ENCODE measurements around the gene LRP2. TPM values are rescaled to one million over a fixed set of nuclear protein-coding genes. Genes with fewer than 3 reads are reported as not detected.

The LRP2 gene
- total RNA-seq, 1 experiment from 2014 or later, result 0.59 TPM

- peaks cover 17% of the 10 kb centered on the region for H3K4me1 Mint-ChIP-seq
- no peaks in the 10 kb centered on the region; the same call in 1 of the 2 replicates for H3K27me3 Mint-ChIP-seq (ENCODE audit: low read depth)
- POLR2A ChIA-PET, result no interaction called here
- CTCF ChIA-PET, result interaction anchor here (0.6 kb wide), 1 partner anchor 500 kb away, joined by 3 read pairs; no protein-coding TSS in a partner anchor
- no peak overlapping the region for H3K27ac Mint-ChIP-seq
- no peak overlapping the region for H3K4me3 Mint-ChIP-seq
- ATAC-seq (no peak), DNase-seq (ENCODE audit: low spot score) (no peak)
- no peaks in the 10 kb centered on the region for H3K36me3 Mint-ChIP-seq
- H3K9me3 Mint-ChIP-seq, result peaks cover 14% of the 10 kb centered on the region; the same call in 1 of the 2 replicates
- TF ChIP-seq MYBL2 (CRISPR knock-in tag; IDR thresholded peaks at IDR 0.05) (no peak), RORB (CRISPR knock-in tag; IDR thresholded peaks at IDR 0.05) (no peak), JAZF1 (CRISPR knock-in tag; IDR thresholded peaks at IDR 0.05) (no peak), FOXK1 (CRISPR knock-in tag; IDR thresholded peaks at IDR 0.05) (no peak), NFE2L1 (CRISPR knock-in tag; IDR thresholded peaks at IDR 0.05) (no peak), ERG (CRISPR knock-in tag; IDR thresholded peaks at IDR 0.05) (no peak), AFF4 (CRISPR knock-in tag; IDR thresholded peaks at IDR 0.05; ENCODE audit: borderline replicate concordance) (no peak), SMAD4 (CRISPR knock-in tag; IDR thresholded peaks at IDR 0.05) (no peak), ZNF317 (CRISPR knock-in tag; IDR thresholded peaks at IDR 0.05; ENCODE audit: borderline replicate concordance, low read depth) (no peak), ZMAT4 (CRISPR knock-in tag; IDR thresholded peaks at IDR 0.05) (no peak), ATF2 (CRISPR knock-in tag; IDR thresholded peaks at IDR 0.05; ENCODE audit: borderline replicate concordance, low read depth) (no peak), IRF2 (CRISPR knock-in tag; IDR thresholded peaks at IDR 0.05; ENCODE audit: borderline replicate concordance, low read depth) (no peak), NFATC4 (CRISPR knock-in tag; IDR thresholded peaks at IDR 0.05) (no peak), TCF7 (CRISPR knock-in tag; IDR thresholded peaks at IDR 0.05; ENCODE audit: low read depth) (no peak)
Observed at GRCh38 chr2:169303579-169304305, 58.6 kb downstream of the LRP2 start.

GRCh38 chr2:169302364-169302763 is 60.0 kb downstream of the LRP2 start:
- CTCF ChIA-PET, result no interaction called here
- no peak overlapping the region for H3K4me3 Mint-ChIP-seq
- POLR2A ChIA-PET, result interaction anchor here (1.1 kb wide), 1 partner anchor 12 kb away, joined by 3 read pairs; no protein-coding TSS in a partner anchor
- peaks cover 17% of the 10 kb centered on the region for H3K4me1 Mint-ChIP-seq
- H3K27ac Mint-ChIP-seq, result no peak overlapping the region
- H3K27me3 Mint-ChIP-seq (ENCODE audit: low read depth), result no peaks in the 10 kb centered on the region
- peaks cover 7% of the 10 kb centered on the region; the same call in 1 of the 2 replicates for H3K9me3 Mint-ChIP-seq
- ATAC-seq (no peak), DNase-seq (ENCODE audit: low spot score) (no peak)
- no peaks in the 10 kb centered on the region for H3K36me3 Mint-ChIP-seq
- TF ChIP-seq ATF2 (CRISPR knock-in tag; IDR thresholded peaks at IDR 0.05; ENCODE audit: borderline replicate concordance, low read depth), result no peak
- TF ChIP-seq IRF2 (CRISPR knock-in tag; IDR thresholded peaks at IDR 0.05; ENCODE audit: borderline replicate concordance, low read depth), result no peak
- TF ChIP-seq ZNF121 (CRISPR knock-in tag; IDR thresholded peaks at IDR 0.05), result no peak

All from WTC11 (cell line).